ENCODE results near the gene RBPJ.

Gene RBPJ

GRCh38 chr4:26342328-26343037, 21.7 kb downstream of the RBPJ start:
- DNase-seq (ENCODE audit: low read depth, low spot score): no peak
- peaks cover 1% of the 10 kb centered on the region for H3K4me1 ChIP-seq (ENCODE audit: control insufficient read depth, insufficient read depth, low read length)
- H3K27ac ChIP-seq (ENCODE audit: low read length): no peak overlapping the region
- H3K9me3 ChIP-seq (ENCODE audit: control insufficient read depth, insufficient read depth, low read length): no peaks in the 10 kb centered on the region
- no CpG with 5 or more reads among the region's 3 CpGs for WGBS (ENCODE audit: insufficient coverage, insufficient read length)
- no peak overlapping the region for H3K4me3 ChIP-seq (ENCODE audit: low read length)
- H3K27me3 ChIP-seq (ENCODE audit: control insufficient read depth, insufficient read depth, low read length): no peaks in the 10 kb centered on the region
- H3K36me3 ChIP-seq (ENCODE audit: control insufficient read depth, insufficient read depth, low read length): no peaks in the 10 kb centered on the region

- H3K9me3 ChIP-seq (ENCODE audit: control insufficient read depth, insufficient read depth, low read length): no peaks in the 10 kb centered on the region
- no CpG with 5 or more reads among the region's 3 CpGs for WGBS (ENCODE audit: insufficient coverage, insufficient read length)
- peaks cover 1% of the 10 kb centered on the region for H3K4me1 ChIP-seq (ENCODE audit: control insufficient read depth, insufficient read depth, low read length)
- no peaks in the 10 kb centered on the region for H3K36me3 ChIP-seq (ENCODE audit: control insufficient read depth, insufficient read depth, low read length)
- H3K4me3 ChIP-seq (ENCODE audit: low read length): no peak overlapping the region
- no peaks in the 10 kb centered on the region for H3K27me3 ChIP-seq (ENCODE audit: control insufficient read depth, insufficient read depth, low read length)
- DNase-seq (ENCODE audit: low read depth, low spot score): no peak
- H3K27ac ChIP-seq (ENCODE audit: low read length): no peak overlapping the region
Observed at GRCh38 chr4:26343038-26343398, 22.2 kb downstream of the RBPJ start.

- Histone ChIP-seq H3K36me3 (ENCODE audit: control insufficient read depth, insufficient read depth, low read length) (no peaks in the 10 kb centered on the region), H3K27ac (ENCODE audit: low read length) (no peak overlapping the region), H3K4me1 (ENCODE audit: control insufficient read depth, insufficient read depth, low read length) (peaks cover under 1% of the 10 kb centered on the region), H3K27me3 (ENCODE audit: control insufficient read depth, insufficient read depth, low read length) (no peaks in the 10 kb centered on the region), H3K4me3 (ENCODE audit: low read length) (no peak overlapping the region), H3K9me3 (ENCODE audit: control insufficient read depth, insufficient read depth, low read length) (no peaks in the 10 kb centered on the region)
- no peak for DNase-seq (ENCODE audit: low read depth, low spot score)
- WGBS (ENCODE audit: insufficient coverage, insufficient read length): no CpG with 5 or more reads among the region's 4 CpGs
Observed at GRCh38 chr4:26344901-26345564, 24.2 kb downstream of the RBPJ start.

GRCh38 chr4:26345565-26345938, 24.7 kb downstream of the RBPJ start:
- Histone ChIP-seq H3K27ac (ENCODE audit: low read length) (no peak overlapping the region), H3K4me3 (ENCODE audit: low read length) (no peak overlapping the region), H3K36me3 (ENCODE audit: control insufficient read depth, insufficient read depth, low read length) (no peaks in the 10 kb centered on the region), H3K9me3 (ENCODE audit: control insufficient read depth, insufficient read depth, low read length) (no peaks in the 10 kb centered on the region), H3K4me1 (ENCODE audit: control insufficient read depth, insufficient read depth, low read length) (no peaks in the 10 kb centered on the region; the same call in none of the 2 replicates), H3K27me3 (ENCODE audit: control insufficient read depth, insufficient read depth, low read length) (no peaks in the 10 kb centered on the region)
- no CpG with 5 or more reads among the region's 3 CpGs for WGBS (ENCODE audit: insufficient coverage, insufficient read length)
- DNase-seq (ENCODE audit: low read depth, low spot score): no peak

GRCh38 chr4:26346203-26346620, 25.4 kb downstream of the RBPJ start:
- no peak for DNase-seq (ENCODE audit: low read depth, low spot score)

GRCh38 chr4:26349496-26349895, 28.7 kb downstream of the RBPJ start:
- Histone ChIP-seq H3K9me3 (ENCODE audit: control insufficient read depth, insufficient read depth, low read length) (no peaks in the 10 kb centered on the region), H3K4me3 (ENCODE audit: low read length) (no peak overlapping the region), H3K27ac (ENCODE audit: low read length) (no peak overlapping the region), H3K27me3 (ENCODE audit: control insufficient read depth, insufficient read depth, low read length) (no peaks in the 10 kb centered on the region), H3K36me3 (ENCODE audit: control insufficient read depth, insufficient read depth, low read length) (no peaks in the 10 kb centered on the region), H3K4me1 (ENCODE audit: control insufficient read depth, insufficient read depth, low read length) (no peaks in the 10 kb centered on the region; the same call in 1 of the 2 replicates)
- WGBS (ENCODE audit: insufficient coverage, insufficient read length): no CpG with 5 or more reads among the region's 2 CpGs
- DNase-seq (ENCODE audit: low read depth, low spot score): no peak

More at GRCh38 chr4:26346203-26346620, 25.4 kb downstream of the RBPJ start:
- Histone ChIP-seq H3K36me3 (ENCODE audit: control insufficient read depth, insufficient read depth, low read length) (no peaks in the 10 kb centered on the region), H3K27me3 (ENCODE audit: control insufficient read depth, insufficient read depth, low read length) (no peaks in the 10 kb centered on the region), H3K27ac (ENCODE audit: low read length) (no peak overlapping the region), H3K4me1 (ENCODE audit: control insufficient read depth, insufficient read depth, low read length) (no peaks in the 10 kb centered on the region; the same call in none of the 2 replicates), H3K4me3 (ENCODE audit: low read length) (no peak overlapping the region), H3K9me3 (ENCODE audit: control insufficient read depth, insufficient read depth, low read length) (no peaks in the 10 kb centered on the region)
- WGBS (ENCODE audit: insufficient coverage, insufficient read length): no CpG with 5 or more reads among the region's 6 CpGs

- no peak overlapping the region for H3K4me3 ChIP-seq (ENCODE audit: low read length)
- no peaks in the 10 kb centered on the region for H3K9me3 ChIP-seq (ENCODE audit: control insufficient read depth, insufficient read depth, low read length)
- no CpG with 5 or more reads among the region's 2 CpGs for WGBS (ENCODE audit: insufficient coverage, insufficient read length)
- H3K27me3 ChIP-seq (ENCODE audit: control insufficient read depth, insufficient read depth, low read length): no peaks in the 10 kb centered on the region
- no peak overlapping the region for H3K27ac ChIP-seq (ENCODE audit: low read length)
- no peaks in the 10 kb centered on the region; the same call in 1 of the 2 replicates for H3K4me1 ChIP-seq (ENCODE audit: control insufficient read depth, insufficient read depth, low read length)
- DNase-seq (ENCODE audit: low read depth, low spot score): no peak
- no peaks in the 10 kb centered on the region for H3K36me3 ChIP-seq (ENCODE audit: control insufficient read depth, insufficient read depth, low read length)
Observed at GRCh38 chr4:26351685-26352084, 30.9 kb downstream of the RBPJ start.

GRCh38 chr4:26354491-26354890, 33.7 kb downstream of the RBPJ start:
- Histone ChIP-seq H3K4me1 (ENCODE audit: control insufficient read depth, insufficient read depth, low read length) (no peaks in the 10 kb centered on the region), H3K27me3 (ENCODE audit: control insufficient read depth, insufficient read depth, low read length) (no peaks in the 10 kb centered on the region), H3K4me3 (ENCODE audit: low read length) (no peak overlapping the region), H3K9me3 (ENCODE audit: control insufficient read depth, insufficient read depth, low read length) (no peaks in the 10 kb centered on the region), H3K27ac (ENCODE audit: low read length) (no peak overlapping the region), H3K36me3 (ENCODE audit: control insufficient read depth, insufficient read depth, low read length) (no peaks in the 10 kb centered on the region)
- DNase-seq (ENCODE audit: low read depth, low spot score): no peak
- WGBS (ENCODE audit: insufficient coverage, insufficient read length): no CpG with 5 or more reads among the region's 7 CpGs

- WGBS (ENCODE audit: insufficient coverage, insufficient read length): no CpG with 5 or more reads among the region's 1 CpG
- no peak for DNase-seq (ENCODE audit: low read depth, low spot score)
- Histone ChIP-seq H3K27me3 (ENCODE audit: control insufficient read depth, insufficient read depth, low read length) (no peaks in the 10 kb centered on the region), H3K36me3 (ENCODE audit: control insufficient read depth, insufficient read depth, low read length) (no peaks in the 10 kb centered on the region), H3K4me3 (ENCODE audit: low read length) (no peak overlapping the region), H3K4me1 (ENCODE audit: control insufficient read depth, insufficient read depth, low read length) (no peaks in the 10 kb centered on the region; the same call in 1 of the 2 replicates), H3K27ac (ENCODE audit: low read length) (no peak overlapping the region), H3K9me3 (ENCODE audit: control insufficient read depth, insufficient read depth, low read length) (no peaks in the 10 kb centered on the region)
Observed at GRCh38 chr4:26355392-26356052, 34.7 kb downstream of the RBPJ start.

- H3K27ac ChIP-seq (ENCODE audit: low read length): no peak overlapping the region
- H3K4me3 ChIP-seq (ENCODE audit: low read length): no peak overlapping the region
- no peaks in the 10 kb centered on the region; the same call in 1 of the 2 replicates for H3K4me1 ChIP-seq (ENCODE audit: control insufficient read depth, insufficient read depth, low read length)
- no peaks in the 10 kb centered on the region for H3K27me3 ChIP-seq (ENCODE audit: control insufficient read depth, insufficient read depth, low read length)
- WGBS (ENCODE audit: insufficient coverage, insufficient read length): no CpG with 5 or more reads among the region's 2 CpGs
- H3K9me3 ChIP-seq (ENCODE audit: control insufficient read depth, insufficient read depth, low read length): no peaks in the 10 kb centered on the region
- no peak for DNase-seq (ENCODE audit: low read depth, low spot score)
- H3K36me3 ChIP-seq (ENCODE audit: control insufficient read depth, insufficient read depth, low read length): no peaks in the 10 kb centered on the region
Observed at GRCh38 chr4:26356081-26356501, 35.3 kb downstream of the RBPJ start.
